Thyroid gland (tissue), 4 donors: ENCODE measurements around the gene RERG.
"Not testable (repeated sequence)": the region's sequence is repeated elsewhere in the genome, so short reads cannot be mapped to it uniquely, and the experiment has no call there.

Source experiments
- CTCF ChIP-seq, 6 experiments: fragments of 200-600 bp in 3 of 6; fragments of 450-650 bp in 3 of 6; sonication (generic) in 3 of 6; IDR thresholded peaks; one replicate each; pipeline ENCODE4 v1.5.1; 2016 to 2019; ENCODE audit warnings: antibody characterized with exemption in 6 of 6, mild to moderate bottlenecking in 2 of 6, inconsistent platforms in 1 of 6, moderate library complexity in 1 of 6
- POLR2A ChIP-seq, 2 donors: fragments of 450-650 bp; IDR thresholded peaks; one replicate each; pipeline ENCODE4 v1.6.1; 2017; ENCODE audit warnings: antibody characterized with exemption in 2 of 2, mild to moderate bottlenecking in 2 of 2, moderate library complexity in 1 of 2

GRCh38 chr12:15225863-15226218, 4.6 kb upstream of the RERG start:
- TF ChIP-seq CTCF, POLR2A (IDR thresholded peaks at IDR 0.05): not testable (repeated sequence)
